ENCODE data around the gene ZNF385B.

Gene ZNF385B

DNA sequence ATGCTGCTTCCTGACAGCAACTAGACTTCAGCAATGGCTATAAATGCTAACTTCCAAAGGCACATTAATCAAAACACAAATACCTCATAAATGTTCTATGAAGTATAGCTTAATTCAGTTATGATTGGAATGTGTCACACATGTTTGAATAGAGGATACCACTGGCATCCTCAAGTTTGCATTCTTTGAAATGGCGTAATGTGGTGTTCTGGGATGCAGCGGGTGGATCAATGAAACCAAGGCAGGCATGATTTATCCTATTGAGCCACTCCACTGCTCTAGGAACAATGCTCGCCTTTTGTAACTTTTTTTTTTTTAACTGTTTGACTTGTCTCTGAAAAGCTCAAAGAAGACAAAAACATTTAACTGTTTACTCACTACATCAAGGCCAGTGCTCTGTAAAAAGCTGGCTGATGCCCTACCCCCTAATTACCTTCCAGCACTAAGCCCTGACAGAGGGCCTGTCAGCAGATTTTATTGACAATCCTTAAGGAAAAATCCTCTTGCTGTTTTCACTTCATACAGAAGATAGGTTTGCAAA is 318.0 kb downstream of the ZNF385B start:
- DNase-seq: no peak

- DNase-seq: no peak
These were observed 319.8 kb downstream of the ZNF385B start for GRCh38 chr2:179541586-179541985.

GRCh38 chr2:179539124-179539511 is 322.3 kb downstream of the ZNF385B start:
- no peak for DNase-seq

DNA sequence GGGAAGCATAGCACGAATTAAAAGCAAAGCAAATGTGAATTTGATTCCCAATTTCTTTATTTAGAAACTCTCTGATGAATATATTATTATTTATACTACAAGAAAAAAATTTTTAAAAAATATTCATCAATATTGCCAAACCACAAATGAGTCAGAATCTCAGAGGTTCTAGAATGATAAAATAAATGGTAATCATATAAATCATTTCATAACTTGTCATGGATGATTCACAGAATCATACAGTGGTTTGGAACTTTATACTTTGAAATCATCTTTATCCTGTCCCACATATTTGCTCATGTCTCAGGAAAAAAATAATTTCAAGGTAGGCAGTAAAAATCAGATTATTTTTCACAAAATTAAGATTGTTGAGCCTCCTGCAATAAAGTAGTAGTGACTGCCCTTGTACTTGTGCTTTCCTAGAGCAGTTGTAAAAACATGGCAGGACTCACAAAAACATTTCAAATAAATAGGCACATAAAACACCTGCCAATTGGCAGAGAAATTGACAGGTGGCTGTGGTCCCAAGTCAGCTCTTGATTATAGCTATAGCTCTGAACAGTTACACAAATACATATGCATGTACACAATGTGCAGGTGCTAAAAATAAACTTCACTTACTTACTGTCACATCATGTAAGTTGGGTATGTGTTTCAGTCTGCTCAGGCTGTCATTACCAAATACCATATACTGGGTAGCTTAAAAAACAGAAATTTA is 322.8 kb downstream of the ZNF385B start:
- no peak for DNase-seq

DNA sequence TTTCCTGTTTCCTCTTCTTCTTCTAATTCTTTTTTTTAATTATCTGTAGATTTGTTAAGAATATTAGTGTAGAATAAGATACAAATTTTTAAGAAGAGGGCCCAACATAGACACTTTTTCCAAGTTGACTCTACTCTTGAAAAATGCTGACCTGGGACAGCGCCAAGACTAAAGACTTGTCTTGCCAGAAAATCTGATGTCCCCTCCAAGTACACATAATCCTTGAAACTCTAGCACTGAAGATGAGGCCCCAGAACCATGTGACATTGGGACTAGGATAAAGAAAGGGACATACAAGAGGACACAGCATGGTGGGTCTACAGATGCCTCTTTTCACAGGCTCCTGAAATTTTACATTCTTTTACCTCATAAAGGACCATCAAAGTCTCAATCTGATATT is 325.2 kb downstream of the ZNF385B start:
- DNase-seq: no peak

- no peak for DNase-seq
These were observed 327.5 kb downstream of the ZNF385B start for GRCh38 chr2:179533875-179534274.

GRCh38 chr2:179532863-179533278 is 328.5 kb downstream of the ZNF385B start:
- no peak for DNase-seq

GRCh38 chr2:179528576-179529069 is 332.8 kb downstream of the ZNF385B start:
- DNase-seq: no peak

- DNase-seq: no peak
These were observed 336.1 kb downstream of the ZNF385B start for GRCh38 chr2:179525340-179525739.

DNA sequence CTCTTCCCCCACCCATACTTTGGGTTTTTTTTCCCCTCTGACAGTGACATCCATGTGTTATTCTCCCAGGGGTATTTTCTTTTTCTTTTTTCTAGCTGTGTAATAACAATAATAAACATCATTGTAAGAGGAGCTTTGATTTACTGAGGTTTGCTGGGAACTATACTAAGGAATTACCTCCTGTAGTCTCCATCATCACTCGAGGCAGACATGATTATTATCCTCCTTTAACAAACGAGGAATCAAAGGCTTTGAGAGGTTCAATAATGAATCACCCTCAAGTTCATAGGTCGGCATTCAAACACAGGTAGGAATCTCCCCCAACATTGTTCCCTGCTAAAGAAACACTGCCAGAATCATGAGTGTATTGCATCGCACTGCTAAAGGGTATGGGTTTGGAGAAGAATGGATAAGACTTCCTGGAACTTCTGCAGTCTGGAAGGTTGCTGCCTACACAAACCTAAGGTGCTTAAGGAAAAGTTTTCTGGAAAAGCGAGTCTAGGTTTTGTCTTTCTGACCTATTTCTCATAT is 336.5 kb downstream of the ZNF385B start:
- DNase-seq: no peak

GRCh38 chr2:179521944-179522343 is 339.5 kb downstream of the ZNF385B start:
- no peak for DNase-seq

GRCh38 chr2:179518830-179519229 is 342.6 kb downstream of the ZNF385B start:
- no peak for DNase-seq

DNA sequence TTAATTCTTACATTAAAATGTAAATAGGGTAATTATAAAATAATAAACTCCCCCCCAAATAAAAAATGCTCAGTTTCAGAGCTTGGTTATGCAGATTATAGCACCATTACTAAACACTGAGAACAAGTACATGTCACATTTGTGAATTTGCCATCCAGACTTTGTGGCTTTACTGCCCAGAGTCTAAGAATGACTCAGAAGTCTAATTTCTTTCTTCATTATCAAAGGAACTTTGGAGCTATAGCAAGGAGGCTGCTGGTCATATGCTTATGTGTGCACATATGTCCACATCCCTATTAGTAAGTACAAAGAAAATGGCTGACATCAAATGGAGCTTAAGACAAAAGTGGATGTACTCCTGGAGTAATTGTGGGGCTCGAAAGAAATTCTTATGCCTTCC is 348.2 kb downstream of the ZNF385B start:
- DNase-seq: no peak

GRCh38 chr2:179512281-179513035 is 349.0 kb downstream of the ZNF385B start:
- no peak for DNase-seq

- DNase-seq: no peak
These were observed 350.2 kb downstream of the ZNF385B start for GRCh38 chr2:179511105-179511789.

DNA sequence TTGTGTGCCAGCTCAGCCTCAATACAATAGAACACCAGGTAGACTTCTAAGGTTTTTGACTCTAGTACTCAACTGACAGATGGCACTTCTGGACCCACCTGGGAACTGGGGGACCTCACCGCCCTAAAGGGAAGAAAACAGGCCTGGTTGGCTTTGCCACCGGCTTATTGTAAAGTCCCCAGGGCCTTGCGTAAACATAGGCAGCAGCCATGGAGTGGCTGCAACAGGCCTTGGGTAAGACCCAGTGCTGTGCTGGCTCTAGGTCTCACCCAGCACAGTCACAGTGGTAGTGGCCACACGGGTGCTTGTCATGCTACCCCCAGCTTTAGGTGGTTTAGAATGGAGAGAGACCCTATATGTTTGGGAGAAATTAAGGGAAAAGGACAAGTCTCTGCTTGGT is 366.1 kb downstream of the ZNF385B start:
- DNase-seq: no peak

GRCh38 chr2:179488563-179488962 is 372.8 kb downstream of the ZNF385B start:
- DNase-seq: no peak

DNA sequence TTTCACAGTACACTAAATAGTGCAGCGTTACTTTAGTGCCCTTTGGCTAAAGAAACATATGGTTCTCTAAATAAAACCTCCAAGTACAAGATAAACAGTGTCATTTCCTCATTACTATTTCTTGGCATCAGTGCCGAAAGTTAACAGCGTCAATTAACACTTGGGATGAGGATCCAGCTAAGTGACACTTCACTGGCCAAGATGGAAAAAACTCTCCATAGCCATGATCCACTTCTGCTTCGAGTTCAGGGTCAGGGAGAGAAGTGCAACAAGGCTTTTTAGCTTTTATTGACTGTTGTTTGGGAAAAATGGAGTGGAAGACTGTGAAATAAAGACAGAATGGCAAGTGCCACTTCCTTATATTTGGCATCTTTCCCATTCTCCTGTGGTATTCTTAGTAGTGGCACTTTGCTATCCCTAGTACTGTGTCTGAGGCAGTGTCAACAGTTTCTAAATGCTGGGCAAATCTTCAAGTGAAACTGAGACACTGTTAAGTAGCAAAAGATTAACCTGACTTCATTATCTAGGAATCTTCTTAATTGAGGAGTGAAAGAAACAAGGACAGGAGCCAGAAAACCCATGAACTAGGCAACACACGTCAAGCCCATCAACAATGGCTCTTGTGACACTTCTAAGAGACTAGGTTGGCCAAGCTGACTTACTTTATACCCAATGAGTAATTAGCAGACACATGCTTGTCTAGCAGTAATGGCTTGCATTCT is 374.2 kb downstream of the ZNF385B start:
- DNase-seq: no peak

DNA sequence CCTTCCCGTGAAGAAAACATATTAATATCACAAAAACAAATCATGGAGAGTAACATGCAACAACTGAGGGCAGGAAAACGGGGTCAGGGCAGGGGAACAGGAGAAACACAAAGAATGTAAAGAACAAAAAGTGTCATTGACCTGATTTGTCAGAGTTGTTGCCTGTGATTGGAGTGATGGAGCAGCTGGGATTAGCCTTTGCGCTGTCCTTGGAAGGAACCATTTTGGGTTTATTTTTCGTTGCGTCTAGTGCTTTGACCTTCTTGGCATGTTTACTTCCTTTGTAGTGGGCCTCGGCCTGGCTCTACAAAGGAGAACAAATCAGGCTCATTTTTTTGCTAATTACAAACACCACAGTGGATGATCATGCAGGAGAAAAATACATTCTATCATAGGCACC is 378.3 kb downstream of the ZNF385B start:
- no peak for DNase-seq

- no peak for DNase-seq
These were observed 381.5 kb downstream of the ZNF385B start for GRCh38 chr2:179479947-179480346.

- no peak for DNase-seq
These were observed 382.6 kb downstream of the ZNF385B start for GRCh38 chr2:179478771-179479170.

DNA sequence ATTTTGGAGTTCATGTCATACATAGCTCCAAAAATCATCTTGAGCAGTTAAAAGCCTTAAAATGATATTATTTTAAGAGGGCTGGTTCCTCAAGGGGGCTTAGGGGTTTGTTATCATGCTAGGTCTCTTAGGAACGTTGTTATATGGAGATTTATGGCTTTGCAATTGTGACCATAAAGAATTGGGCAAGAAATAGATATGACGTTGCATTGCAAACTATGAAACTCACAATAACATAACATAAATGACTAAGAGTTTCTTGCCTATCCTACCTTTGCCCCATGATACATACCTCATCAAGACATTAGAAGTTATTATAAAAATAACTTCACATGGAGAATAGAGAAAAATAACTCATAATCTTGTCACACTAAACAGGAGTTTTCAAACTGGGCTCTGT is 390.4 kb downstream of the ZNF385B start:
- DNase-seq: no peak

- DNase-seq: no peak
These were observed 391.3 kb downstream of the ZNF385B start for GRCh38 chr2:179470089-179470488.
